Naive thymus-derived CD4-positive, alpha-beta T cell (primary cell): ENCODE data around the gene HCN2. TPM values are rescaled to one million over a fixed set of nuclear protein-coding genes. Genes with fewer than 3 reads are reported as not detected.
A peak's percentile ranks its signal among the peaks of the same experiment; 100 is the strongest.

ENCODE experiments used
- ATAC-seq: fragments of 150-1000 bp; cut with Tn5 transposase; 2 replicates; pipeline ENCODE4 v1.10.0; 2021; ENCODE audit warnings: mild to moderate bottlenecking, moderate library complexity
- CTCF ChIA-PET: fragments of 350-600 bp; sonication (Branson Sonifier 250); formaldehyde crosslinking; loops from one replicate; lab custom pipeline; 2021; ENCODE audit warnings: antibody characterized with exemption; lab: Charles Lee
- POLR2A ChIA-PET: fragments of 350-600 bp; sonication (Branson Sonifier 250); formaldehyde crosslinking; loops from one replicate; lab custom pipeline; 2021; ENCODE audit warnings: antibody characterized with exemption, inconsistent platforms; lab: Charles Lee
- DNase-seq, 9 donors: peaks; one replicate each; pipeline versions ENCODE4 v3.0.0 to v3.0.0-alpha.2; 2020 to 2022; ENCODE audit warnings: mixed read lengths in 1 of 9
- H3K27ac ChIP-seq: one replicate; pipeline ENCODE4 v1.7.0; 2013; ENCODE audit warnings: mild to moderate bottlenecking, low read depth, low read length, moderate library complexity
- H3K27me3 ChIP-seq, 2 donors: one replicate each; pipeline ENCODE4 v1.7.0; 2013; ENCODE audit warnings: low read length in 2 of 2, mild to moderate bottlenecking in 2 of 2, moderate library complexity in 2 of 2; ENCODE audit not compliant: control insufficient read depth in 2 of 2, insufficient read depth in 2 of 2
- H3K36me3 ChIP-seq, 3 experiments: 1 replicate in 2 of 3; 2 replicates in 1 of 3; pipeline ENCODE4 v1.7.0; 2013; ENCODE audit warnings: low read length in 3 of 3, mild to moderate bottlenecking in 3 of 3, moderate library complexity in 1 of 3; ENCODE audit not compliant: insufficient read depth in 3 of 3, control insufficient read depth in 2 of 3
- H3K4me1 ChIP-seq, 2 donors: one replicate each; pipeline ENCODE4 v1.7.0; 2013; ENCODE audit warnings: low read length in 2 of 2, mild to moderate bottlenecking in 2 of 2, moderate library complexity in 1 of 2; ENCODE audit not compliant: control insufficient read depth in 2 of 2, insufficient read depth in 2 of 2
- H3K4me3 ChIP-seq: 2 replicates; pipeline ENCODE4 v1.7.0; 2013; ENCODE audit warnings: mild to moderate bottlenecking, low read length
- H3K9me3 ChIP-seq, 3 experiments: 1 replicate in 2 of 3; 2 replicates in 1 of 3; pipeline ENCODE4 v1.7.0; 2013; ENCODE audit warnings: low read length in 3 of 3; ENCODE audit not compliant: control insufficient read depth in 2 of 3
- H3K27ac Mint-ChIP-seq, 9 donors: one replicate each; pipeline ENCODE4 v1.8.0; 2020 to 2022; ENCODE audit warnings: mixed read lengths in 9 of 9, mild to moderate bottlenecking in 8 of 9, moderate library complexity in 5 of 9, inconsistent platforms in 2 of 9
- H3K27me3 Mint-ChIP-seq, 5 donors: one replicate each; pipeline ENCODE4 v1.8.0; 2021 to 2022; ENCODE audit warnings: mixed read lengths in 5 of 5, mild to moderate bottlenecking in 1 of 5
- H3K36me3 Mint-ChIP-seq, 5 donors: one replicate each; pipeline ENCODE4 v1.8.0; 2020 to 2022; ENCODE audit warnings: mixed read lengths in 5 of 5, mild to moderate bottlenecking in 3 of 5, inconsistent platforms in 1 of 5
- H3K4me1 Mint-ChIP-seq, 7 donors: one replicate each; pipeline ENCODE4 v1.8.0; 2020 to 2022; ENCODE audit warnings: mixed read lengths in 7 of 7, mild to moderate bottlenecking in 3 of 7, inconsistent platforms in 1 of 7
- H3K4me3 Mint-ChIP-seq, 10 donors: one replicate each; pipeline ENCODE4 v1.8.0; 2020 to 2022; ENCODE audit warnings: mild to moderate bottlenecking in 10 of 10, mixed read lengths in 10 of 10, moderate library complexity in 6 of 10, inconsistent platforms in 2 of 10
- H3K9me3 Mint-ChIP-seq, 11 donors: one replicate each; pipeline ENCODE4 v1.8.0; 2020 to 2022; ENCODE audit warnings: mixed read lengths in 11 of 11, mild to moderate bottlenecking in 4 of 11, inconsistent platforms in 1 of 11, moderate library complexity in 1 of 11
- intact Hi-C, 2 donors: fragments of 100-400 bp; cut with micrococcal nuclease; formaldehyde crosslinking; loops; one replicate each; pipeline ENCODE4 v1.15.1; 2023
- polyA plus RNA-seq, 2 donors: library from polyadenylated mRNA; unstranded; fragments of 300-500 nt; fragmentation: Illumina TruSeq; gene quantifications; one replicate each; pipeline ENCODE4 v1.2.3, GENCODE V29; 2021
- total RNA-seq, 6 experiments: library from RNA in 5 of 6; stranded (reverse) in 5 of 6; gene quantifications; 1 replicate in 5 of 6; 2 replicates in 1 of 6; pipeline ENCODE4 v1.2.3 and lab custom pipeline; 2021 to 2026

HCN2 gene
- total and polyA plus RNA-seq, 7 experiments from 2014 or later = 0.93 to 2.6 (median 2.2) TPM; not detected in 2

GRCh38 chr19:579842-580155, 9.9 kb upstream of the HCN2 start:
- H3K4me3 Mint-ChIP-seq = no peak overlapping the region
- H3K27me3 Mint-ChIP-seq = no peaks in the 10 kb centered on the region
- no peak overlapping the region for H3K27ac Mint-ChIP-seq
- no peaks in the 10 kb centered on the region for H3K9me3 ChIP-seq
- no peak for ATAC-seq
- ChIA-PET POLR2A (no interaction called here), CTCF (no interaction called here)
- no peak overlapping the region for H3K4me3 ChIP-seq
- no peaks in the 10 kb centered on the region for H3K9me3 Mint-ChIP-seq
- H3K27me3 ChIP-seq = no peaks in the 10 kb centered on the region
- intact Hi-C loops = no loop called here
- H3K36me3 ChIP-seq = peaks cover 0 to 50% (median 4%) of the 10 kb centered on the region in 3 experiments
- peaks cover 0 to 20% (median 12%) of the 10 kb centered on the region in 7 donors for H3K4me1 Mint-ChIP-seq
- no peak for DNase-seq
- H3K4me1 ChIP-seq = peaks cover 4% of the 10 kb centered on the region in 2 donors
- H3K27ac ChIP-seq = no peak overlapping the region
- peaks cover 0 to 9% (median 0%) of the 10 kb centered on the region in 5 donors for H3K36me3 Mint-ChIP-seq

GRCh38 chr19:580274-580835, 9.3 kb upstream of the HCN2 start:
- peaks cover 0 to 50% (median 4%) of the 10 kb centered on the region in 3 experiments for H3K36me3 ChIP-seq
- DNase-seq (no peak), ATAC-seq (no peak)
- H3K4me3 ChIP-seq = no peak overlapping the region
- Mint-ChIP-seq H3K27ac (no peak overlapping the region), H3K9me3 (no peaks in the 10 kb centered on the region), H3K27me3 (no peaks in the 10 kb centered on the region), H3K4me1 (peaks cover 0 to 15% (median 7%) of the 10 kb centered on the region in 7 donors), H3K4me3 (no peak overlapping the region), H3K36me3 (peaks cover 0 to 9% (median 0%) of the 10 kb centered on the region in 5 donors)
- H3K27ac ChIP-seq = no peak overlapping the region
- intact Hi-C loops = no loop called here
- CTCF ChIA-PET = no interaction called here
- POLR2A ChIA-PET = no interaction called here
- no peaks in the 10 kb centered on the region for H3K9me3 ChIP-seq
- no peaks in the 10 kb centered on the region for H3K27me3 ChIP-seq
- H3K4me1 ChIP-seq = no peaks in the 10 kb centered on the region

- Mint-ChIP-seq H3K4me1 (peaks cover 0 to 10% (median 5%) of the 10 kb centered on the region in 7 donors), H3K4me3 (no peak overlapping the region), H3K27me3 (peaks cover 0 to 4% (median 3%) of the 10 kb centered on the region in 5 donors), H3K9me3 (no peaks in the 10 kb centered on the region), H3K36me3 (peaks cover 0 to 9% (median 0%) of the 10 kb centered on the region in 5 donors), H3K27ac (no peak overlapping the region)
- CTCF ChIA-PET = no interaction called here
- Histone ChIP-seq H3K9me3 (no peaks in the 10 kb centered on the region), H3K4me3 (no peak overlapping the region), H3K27ac (no peak overlapping the region), H3K36me3 (peaks cover 0 to 50% (median 4%) of the 10 kb centered on the region in 3 experiments), H3K27me3 (no peaks in the 10 kb centered on the region), H3K4me1 (no peaks in the 10 kb centered on the region)
- no peak for ATAC-seq
- intact Hi-C loops = no loop called here
- no peak for DNase-seq
- POLR2A ChIA-PET = interaction anchor here (0.6 kb wide), 1 partner anchor 15 kb away, joined by 3 read pairs; no protein-coding TSS in a partner anchor
Measured at GRCh38 chr19:581399-582111, 8.1 kb upstream of the HCN2 start.

- intact Hi-C loops = no loop called here
- H3K9me3 Mint-ChIP-seq = peaks cover 0 to 2% (median 0%) of the 10 kb centered on the region in 11 donors
- Histone ChIP-seq H3K9me3 (no peaks in the 10 kb centered on the region), H3K27ac (no peak overlapping the region), H3K4me3 (no peak overlapping the region), H3K27me3 (no peaks in the 10 kb centered on the region), H3K4me1 (no peaks in the 10 kb centered on the region), H3K36me3 (peaks cover 0 to 46% (median 4%) of the 10 kb centered on the region in 3 experiments)
- peaks cover 0 to 7% (median 0%) of the 10 kb centered on the region in 7 donors for H3K4me1 Mint-ChIP-seq
- peaks cover 0 to 9% (median 0%) of the 10 kb centered on the region in 5 donors for H3K36me3 Mint-ChIP-seq
- H3K27ac Mint-ChIP-seq = no peak overlapping the region
- POLR2A ChIA-PET = no interaction called here
- H3K4me3 Mint-ChIP-seq = no peak overlapping the region
- DNase-seq (no peak), ATAC-seq (no peak)
- CTCF ChIA-PET = no interaction called here
- peaks cover 0 to 4% (median 3%) of the 10 kb centered on the region in 5 donors for H3K27me3 Mint-ChIP-seq
Measured at GRCh38 chr19:582497-583197, 7.0 kb upstream of the HCN2 start.

GRCh38 chr19:583198-583967, 6.3 kb upstream of the HCN2 start:
- peaks cover 0 to 8% (median 4%) of the 10 kb centered on the region in 7 donors for H3K4me1 Mint-ChIP-seq
- Histone ChIP-seq H3K4me1 (peaks cover under 1 to 2% of the 10 kb centered on the region in 2 donors), H3K9me3 (no peaks in the 10 kb centered on the region), H3K27ac (no peak overlapping the region), H3K4me3 (no peak overlapping the region), H3K36me3 (peaks cover 0 to 39% (median 4%) of the 10 kb centered on the region in 3 experiments), H3K27me3 (no peaks in the 10 kb centered on the region)
- DNase-seq (no peak), ATAC-seq (no peak)
- peak overlapping the region in 1 of 9 donors; percentile 68 for H3K27ac Mint-ChIP-seq
- ChIA-PET CTCF (interaction anchor here (0.7 to 2.2 kb wide), 7 partner anchors 49 to 155 kb away, joined by 3 to 14 read pairs (median 3); no protein-coding TSS in a partner anchor), POLR2A (interaction anchor here (0.7 to 1.4 kb wide), 2 partner anchors 11 to 73 kb away, joined by 3 to 4 read pairs; partner anchors contain the start of gene BSG)
- H3K4me3 Mint-ChIP-seq = no peak overlapping the region
- intact Hi-C loops = no loop called here
- peaks cover 0 to 9% (median 5%) of the 10 kb centered on the region in 5 donors for H3K27me3 Mint-ChIP-seq
- H3K36me3 Mint-ChIP-seq = peaks cover 0 to 7% (median 0%) of the 10 kb centered on the region in 5 donors
- peaks cover 0 to 2% (median 0%) of the 10 kb centered on the region in 11 donors for H3K9me3 Mint-ChIP-seq

GRCh38 chr19:583968-584239, 5.8 kb upstream of the HCN2 start:
- Mint-ChIP-seq H3K27ac (peak overlapping the region in 2 of 9 donors; percentile 68 to 77), H3K4me3 (no peak overlapping the region), H3K4me1 (peaks cover 0 to 8% (median 4%) of the 10 kb centered on the region in 7 donors), H3K36me3 (peaks cover 0 to 6% (median 0%) of the 10 kb centered on the region in 5 donors), H3K9me3 (peaks cover 0 to 2% (median 0%) of the 10 kb centered on the region in 11 donors), H3K27me3 (peaks cover 0 to 14% (median 5%) of the 10 kb centered on the region in 5 donors)
- intact Hi-C loops = loop anchor here in 1 of 2 donors (1.0 kb wide), 1 partner anchor 96 kb away; no protein-coding TSS in a partner anchor
- Histone ChIP-seq H3K27ac (no peak overlapping the region), H3K4me3 (no peak overlapping the region), H3K4me1 (peaks cover 6% of the 10 kb centered on the region in 2 donors), H3K36me3 (peaks cover 0 to 39% (median 4%) of the 10 kb centered on the region in 3 experiments), H3K9me3 (no peaks in the 10 kb centered on the region), H3K27me3 (peaks cover 0 to 2% of the 10 kb centered on the region in 2 donors)
- no peak for ATAC-seq
- no peak for DNase-seq
- ChIA-PET CTCF (interaction anchor here (0.7 to 2.2 kb wide), 11 partner anchors 9 to 154 kb away, joined by 3 to 14 read pairs (median 3); no protein-coding TSS in a partner anchor), POLR2A (interaction anchor here (0.6 to 1.4 kb wide), 4 partner anchors 12 to 76 kb away, joined by 3 to 4 read pairs (median 3); partner anchors contain the start of gene BSG)
